Panc1 (cell line): ENCODE data around the gene TSNAX. TPM values are rescaled to one million over a fixed set of nuclear protein-coding genes. Genes with fewer than 3 reads are reported as not detected.

Source experiments
- ATAC-seq: fragments of 200-7000 bp; cut with Tn5 transposase; 2 replicates; pipeline ENCODE4 v1.9.1; 2020; ENCODE audit warnings: mild to moderate bottlenecking, moderate library complexity
- BruUV-seq: library from RNA; stranded (reverse); fragments of 400-500 nt; replicated peaks from 2 replicates; lab custom pipeline; 2021; lab: Mats Ljungman, UMichigan
- CTCF ChIA-PET: fragments of 300-600 bp; sonication (Branson Sonifier 250); formaldehyde crosslinking; loops from one replicate; lab custom pipeline; 2022; ENCODE audit warnings: antibody characterized with exemption; lab: Charles Lee
- POLR2A ChIA-PET: fragments of 300-600 bp; sonication (Branson Sonifier 250); formaldehyde crosslinking; loops from one replicate; lab custom pipeline; 2022; ENCODE audit warnings: antibody characterized with exemption; lab: Charles Lee
- DNase-seq: peaks from one replicate; pipeline ENCODE4 v3.0.0-alpha.2; 2010; ENCODE audit warnings: low read depth, low spot score
- H3K27ac ChIP-seq: 2 replicates; pipeline ENCODE4 v1.5.1; 2011; ENCODE audit warnings: mild to moderate bottlenecking, low read length, inconsistent platforms
- H3K27me3 ChIP-seq: fragments of 200-500 bp; sonication (Bioruptor generic); 2 replicates; pipeline ENCODE4 v1.6.0; 2014; ENCODE audit warnings: low read length, inconsistent platforms; ENCODE audit not compliant: control insufficient read depth, insufficient read depth
- H3K36me3 ChIP-seq: fragments of 200-500 bp; sonication (Bioruptor generic); 2 replicates; pipeline ENCODE4 v1.5.1; 2014; ENCODE audit warnings: inconsistent platforms, mild to moderate bottlenecking, low read length, moderate library complexity; ENCODE audit not compliant: control insufficient read depth, insufficient read depth
- H3K4me1 ChIP-seq: 2 replicates; pipeline ENCODE4 v1.5.1; 2011; ENCODE audit warnings: inconsistent platforms, mild to moderate bottlenecking, low read length, moderate library complexity; ENCODE audit not compliant: control insufficient read depth, insufficient read depth
- H3K4me3 ChIP-seq, 2 experiments: 2 replicates each; pipeline ENCODE4 v1.5.1; 2011 to 2012; ENCODE audit warnings: low read depth in 2 of 2, low read length in 2 of 2, mild to moderate bottlenecking in 2 of 2, inconsistent platforms in 1 of 2, moderate library complexity in 1 of 2
- H3K9me3 ChIP-seq: fragments of 200-500 bp; sonication (Bioruptor generic); 2 replicates; pipeline ENCODE4 v1.5.1; 2014; ENCODE audit warnings: low read depth, mild to moderate bottlenecking, inconsistent platforms, low read length, moderate library complexity; ENCODE audit not compliant: control insufficient read depth, insufficient read depth
- CTCF ChIP-seq: fragments of 450-650 bp; IDR thresholded peaks from 2 replicates; pipeline ENCODE4 v1.5.1; 2017; ENCODE audit warnings: mild to moderate bottlenecking
- POLR2AphosphoS5 ChIP-seq: IDR thresholded peaks from 2 replicates; pipeline ENCODE4 v1.6.1; 2012; ENCODE audit warnings: mild to moderate bottlenecking, low read depth, low read length, moderate library complexity
- REST ChIP-seq, 2 experiments: IDR thresholded peaks; 2 replicates each; pipeline ENCODE4 v1.6.1; 2011 to 2012; ENCODE audit warnings: low read depth in 2 of 2, control low read depth in 1 of 2, low read length in 1 of 2, mild to moderate bottlenecking in 1 of 2, moderate library complexity in 1 of 2; ENCODE audit not compliant: insufficient read depth in 1 of 2
- SIN3A ChIP-seq: IDR thresholded peaks from 2 replicates; pipeline ENCODE4 v1.6.1; 2012; ENCODE audit warnings: low read depth, mild to moderate bottlenecking, low read length, moderate library complexity, borderline replicate concordance; ENCODE audit not compliant: insufficient read depth
- TCF7L2 ChIP-seq: IDR thresholded peaks from 2 replicates; pipeline ENCODE4 v1.6.1; 2011; ENCODE audit warnings: mild to moderate bottlenecking, low read depth, low read length, inconsistent platforms
- in situ Hi-C: cut with HindIII; loops from 2 replicates; pipeline ENCODE4 v1.10.0; 2016; ENCODE audit warnings: low sequenced_read_pairs, low pct_unique_long_range_greater_than_20kb
- intact Hi-C: fragments of 100-400 bp; cut with micrococcal nuclease; formaldehyde crosslinking; loops from one replicate; pipeline ENCODE4 v1.10.0; 2022; ENCODE audit not compliant: unreplicated experiment
- total RNA-seq: library from RNA; stranded (reverse); gene quantifications from one replicate; pipeline ENCODE4 v1.2.1, GENCODE V29; 2021; ENCODE audit not compliant: unreplicated experiment

TSNAX gene
- total RNA-seq, 1 experiment from 2014 or later, result 40.0 TPM

- ChIA-PET CTCF (no interaction called here), POLR2A (no interaction called here)
- Histone ChIP-seq H3K4me3 (no peak overlapping the region), H3K36me3 (no peaks in the 10 kb centered on the region), H3K27me3 (no peaks in the 10 kb centered on the region; the same call in 1 of the 2 replicates), H3K9me3 (no peaks in the 10 kb centered on the region), H3K27ac (no peak overlapping the region), H3K4me1 (no peaks in the 10 kb centered on the region)
- TF ChIP-seq POLR2AphosphoS5 (no peak), REST (IDR thresholded peaks at IDR 0.05; ENCODE audit: insufficient read depth in 1 of 2, low read depth in 2 of 2, low read length in 1 of 2) (no peak)
- no TSS peak for BruUV-seq
- intact Hi-C loops (no loop called here), in situ Hi-C loops (no loop called here)
- ATAC-seq (no peak), DNase-seq (no peak)
Observed at GRCh38 chr1:231606712-231607111, 78.2 kb downstream of the TSNAX start.

- Histone ChIP-seq H3K4me3 (no peak overlapping the region), H3K27me3 (no peaks in the 10 kb centered on the region; the same call in 1 of the 2 replicates), H3K4me1 (no peaks in the 10 kb centered on the region), H3K36me3 (no peaks in the 10 kb centered on the region), H3K9me3 (no peaks in the 10 kb centered on the region), H3K27ac (no peak overlapping the region)
- POLR2A ChIA-PET, result no interaction called here
- CTCF ChIA-PET, result no interaction called here
- TF ChIP-seq TCF7L2, result no peak
- no peak for TF ChIP-seq POLR2AphosphoS5
- no peak for TF ChIP-seq CTCF
- TF ChIP-seq REST (IDR thresholded peaks at IDR 0.05; ENCODE audit: insufficient read depth in 1 of 2, low read depth in 2 of 2, low read length in 1 of 2), result no peak
- TF ChIP-seq SIN3A, result no peak
- no peak for ATAC-seq
- BruUV-seq, result no TSS peak
- no peak for DNase-seq
- intact Hi-C loops, result no loop called here
- in situ Hi-C loops, result no loop called here
Observed at GRCh38 chr1:231610388-231610787, 81.9 kb downstream of the TSNAX start.
